K562 (cell line): ENCODE data around the gene GLDN. TPM values are rescaled to one million over a fixed set of nuclear protein-coding genes. Genes with fewer than 3 reads are reported as not detected.

Experiments used
- ATAC-seq: fragments of 200-7000 bp; cut with Tn5 transposase; 3 replicates; pipeline ENCODE4 v1.9.1; 2020; ENCODE audit warnings: moderate library complexity
- BruUV-seq: library from RNA; stranded (reverse); fragments of 400-500 nt; replicated peaks from 2 replicates; lab custom pipeline; 2021; lab: Mats Ljungman, UMichigan
- CTCF ChIA-PET: fragments of 300-600 bp; formaldehyde crosslinking; extraction: SDS; loops from one replicate; lab custom pipeline; 2021; ENCODE audit warnings: low intra/inter-chr PET ratio; lab: Yijun Ruan, JAX
- POLR2A ChIA-PET: fragments of 300-600, 350-650 bp; sonication (Branson Sonifier 250); formaldehyde crosslinking; extraction: SDS; loops from one replicate; lab custom pipeline; 2021; ENCODE audit warnings: antibody characterized with exemption, inconsistent platforms; lab: Yijun Ruan, JAX
- DNase-seq, 4 experiments: peaks; one replicate each; pipeline versions ENCODE4 v3.0.0 to v3.0.0-alpha.2; 2011 to 2018; ENCODE audit warnings: low spot score in 3 of 4, mixed read lengths in 3 of 4; ENCODE audit errors: extremely low read depth in 1 of 4
- FAIRE-seq: peaks from 2 replicates; lab custom pipeline; 2011; peaks lifted over from hg19 to GRCh38; lab: Jason Lieb, UNC
- H2AFZ ChIP-seq: 2 replicates; pipeline ENCODE4 v1.6.0; 2011; ENCODE audit warnings: low read depth, low read length, control low read depth, inconsistent platforms
- H3K27ac ChIP-seq: fragments of 200-600 bp; 3 replicates; pipeline ENCODE4 v1.8.0; 2011; ENCODE audit warnings: low read depth, mild to moderate bottlenecking, control low read depth, inconsistent platforms, low read length, moderate library complexity, mixed read lengths; ENCODE audit errors: extremely low read depth
- H3K27me3 ChIP-seq, 2 experiments: fragments of 300-600 bp in 1 of 2; 2 replicates in 1 of 2; 3 replicates in 1 of 2; pipeline versions ENCODE4 v1.6.0 to v1.8.0; 2011; ENCODE audit warnings: inconsistent platforms in 2 of 2, low read length in 2 of 2, mild to moderate bottlenecking in 1 of 2, mixed read lengths in 1 of 2, moderate library complexity in 1 of 2; ENCODE audit not compliant: control insufficient read depth in 2 of 2, insufficient read depth in 2 of 2
- H3K36me3 ChIP-seq: fragments of 300-600 bp; 3 replicates; pipeline ENCODE4 v1.8.0; 2011; ENCODE audit warnings: mild to moderate bottlenecking, low read length, inconsistent platforms; ENCODE audit not compliant: control insufficient read depth, insufficient read depth
- H3K4me1 ChIP-seq, 2 experiments: fragments of 200-600 bp in 1 of 2; replicated peaks in 1 of 2; 2 replicates in 1 of 2; 3 replicates in 1 of 2; pipeline versions ENCODE4 v1.5.1 to v1.8.0; 2011; ENCODE audit warnings: inconsistent platforms in 2 of 2, low read length in 2 of 2, mild to moderate bottlenecking in 1 of 2, mixed read lengths in 1 of 2, moderate library complexity in 1 of 2; ENCODE audit not compliant: control insufficient read depth in 2 of 2, insufficient read depth in 2 of 2
- H3K4me2 ChIP-seq: 2 replicates; pipeline ENCODE4 v1.6.1; 2011; ENCODE audit warnings: low read length, control low read depth, inconsistent platforms, mixed read lengths; ENCODE audit not compliant: insufficient read depth
- H3K4me3 ChIP-seq: fragments of 200-600 bp; sonication (generic), shearing (Covaris generic); 2 replicates; pipeline ENCODE4 v1.5.1; 2016; ENCODE audit warnings: control low read depth, inconsistent platforms
- H3K79me2 ChIP-seq: fragments of 200-600 bp; 3 replicates; pipeline ENCODE4 v1.8.0; 2011; ENCODE audit warnings: low read length, inconsistent platforms; ENCODE audit not compliant: control insufficient read depth, insufficient read depth
- H3K9ac ChIP-seq, 2 experiments: 2 replicates each; pipeline versions ENCODE4 v1.6.0 to v1.6.1; 2011; ENCODE audit warnings: low read depth in 2 of 2, low read length in 2 of 2, control low read depth in 1 of 2, inconsistent platforms in 1 of 2, mild to moderate bottlenecking in 1 of 2, mixed read lengths in 1 of 2; ENCODE audit not compliant: insufficient read depth in 1 of 2
- H3K9me1 ChIP-seq: one replicate; pipeline ENCODE4 v1.6.0; 2011; ENCODE audit warnings: inconsistent platforms, mild to moderate bottlenecking, low read length, moderate library complexity; ENCODE audit not compliant: control insufficient read depth, insufficient read depth
- H3K9me3 ChIP-seq: replicated peaks from 2 replicates; pipeline ENCODE4 v1.5.1; 2011; ENCODE audit warnings: low read depth, low read length, inconsistent platforms; ENCODE audit not compliant: control insufficient read depth, insufficient read depth
- H4K20me1 ChIP-seq: replicated peaks from 2 replicates; pipeline ENCODE4 v1.6.1; 2011; ENCODE audit warnings: low read length, inconsistent platforms, mixed read lengths; ENCODE audit not compliant: control insufficient read depth, insufficient read depth
- ATF3 ChIP-seq, 2 experiments: fragments of 450-650 bp in 1 of 2; sonication (generic) in 1 of 2; formaldehyde crosslinking in 1 of 2; IDR thresholded peaks in 1 of 2; conservative IDR thresholded peaks in 1 of 2; 2 replicates each; pipeline versions ENCODE4 v1.6.1 to v1.8.1; 2016 to 2023; ENCODE audit warnings: mild to moderate bottlenecking in 2 of 2, moderate library complexity in 2 of 2, inconsistent platforms in 1 of 2, missing genetic modification reagents in 1 of 2
- BHLHE40 ChIP-seq: IDR thresholded peaks from 2 replicates; pipeline ENCODE4 v1.6.1; 2011; ENCODE audit warnings: low read length, improper control_type of control experiment
- ELF4 ChIP-seq: fragments of 450-650 bp; formaldehyde crosslinking; IDR thresholded peaks from 2 replicates; pipeline ENCODE4 v1.4.0; 2022; ENCODE audit warnings: missing genetic modification characterization
- FOSL1 ChIP-seq: fragments of 200-800 bp; sonication (Bioruptor generic); conservative IDR thresholded peaks from 2 replicates; pipeline ENCODE4 v1.6.1; 2016; ENCODE audit warnings: missing genetic modification characterization, missing compliant biosample characterization
- JUNB ChIP-seq: fragments of 450-650 bp; formaldehyde crosslinking; conservative IDR thresholded peaks from 2 replicates; pipeline ENCODE4 v1.4.0; 2020; ENCODE audit warnings: mild to moderate bottlenecking
- JUND ChIP-seq, 2 experiments: IDR thresholded peaks; 2 replicates in 1 of 2; 3 replicates in 1 of 2; pipeline ENCODE4 v1.6.1; 2011; ENCODE audit warnings: borderline replicate concordance in 2 of 2, low read depth in 2 of 2, low read length in 2 of 2, improper control_type of control experiment in 1 of 2, missing biosample characterization in 1 of 2, missing genetic modification characterization in 1 of 2, missing genetic modification reagents in 1 of 2
- MIER1 ChIP-seq: fragments of 450-650 bp; IDR thresholded peaks from 2 replicates; pipeline ENCODE4 v1.6.1; 2016; ENCODE audit warnings: antibody characterized with exemption, mild to moderate bottlenecking, low read depth
- PTRF ChIP-seq: fragments of 450-650 bp; IDR thresholded peaks from 2 replicates; pipeline ENCODE4 v1.6.1; 2016; ENCODE audit warnings: mild to moderate bottlenecking, missing genetic modification characterization, missing compliant biosample characterization
- RBM25 ChIP-seq: fragments of 200-400 bp; formaldehyde crosslinking; IDR thresholded peaks from 2 replicates; pipeline ENCODE4 v1.6.1; 2018; ENCODE audit warnings: low read length, low read depth, moderate library complexity; ENCODE audit not compliant: severe bottlenecking
- ZNF121 ChIP-seq: sonication (generic); formaldehyde crosslinking; conservative IDR thresholded peaks from 2 replicates; pipeline ENCODE4 v1.8.0; 2022; ENCODE audit warnings: missing genetic modification reagents
- WGBS: fragments of 100-300 bp; shearing (Covaris generic); methylation state at CpG from one replicate; pipeline ENCODE4 v1.1.6; 2016; ENCODE audit warnings: low coverage, mixed read lengths; ENCODE audit not compliant: insufficient coverage; ENCODE audit errors: missing lambda C conversion rate; 5-methylcytosine and 5-hydroxymethylcytosine counted together
- in situ Hi-C: fragments of 300-500 bp; cut with MboI; formaldehyde crosslinking; loops from 4 replicates; pipeline ENCODE4 v1.15.0; 2018; ENCODE audit warnings: inconsistent platforms, mixed read lengths
- intact Hi-C: fragments of 100-400 bp; cut with micrococcal nuclease; formaldehyde crosslinking; loops from 2 replicates; pipeline ENCODE4 v1.14.2; 2022
- polyA plus RNA-seq, 8 experiments: library from polyadenylated mRNA; depleted of rRNA in 4 of 8; stranded (reverse) in 5 of 8; unstranded in 3 of 8; fragments of >200 nt; fragmentation: Nextera tagmentation in 2 of 8; fragmentation: Illumina TruSeq in 1 of 8; extraction: Ambion mirVana in 2 of 8; extraction: Trizol in 1 of 8; gene quantifications; 2 replicates each; pipeline versions ENCODE4 v1.2.1 to v1.2.3, GENCODE V29; 2011 to 2014; ENCODE audit warnings: inconsistent platforms in 1 of 8, missing spikeins in 1 of 8
- total RNA-seq, 7 experiments: library from RNA; depleted of rRNA in 6 of 7; stranded (reverse); fragments of >200 nt in 6 of 7; fragmentation: Illumina TruSeq in 2 of 7; extraction: Trizol in 2 of 7; gene quantifications; 2 replicates each; pipeline versions ENCODE4 v1.2.1 to v1.2.3, GENCODE V29; 2011 to 2021; ENCODE audit warnings: low replicate concordance in 1 of 7

Gene GLDN
- total and polyA plus RNA-seq, 9 of the 15 experiments (the other 6 are each of a cell fraction or from before 2014, with no cell fraction given): 0.05 to 0.33 (median 0.18) TPM

GRCh38 chr15:51331141-51331540 lies 10.3 kb upstream of the GLDN start:
- Histone ChIP-seq H3K9me3 (no peaks in the 10 kb centered on the region), H3K4me1 (no peaks in the 10 kb centered on the region), H3K27me3 (peaks cover 11 to 28% of the 10 kb centered on the region in 2 experiments; a peak in 3 of 5 replicates), H3K36me3 (no peaks in the 10 kb centered on the region)
- intact Hi-C loops (no loop called here), in situ Hi-C loops (no loop called here)
- POLR2A ChIA-PET: no interaction called here
- TF ChIP-seq BHLHE40: peak; percentile 50; the same call in 1 of the 2 replicates
- peak; percentile 65; the same call in 1 of the 2 replicates for TF ChIP-seq JUND (IDR thresholded peaks at IDR 0.05; ENCODE audit: borderline replicate concordance, low read depth, low read length)
- peak; percentile 76; the same call in 1 of the 3 replicates for TF ChIP-seq JUND (tag; IDR thresholded peaks at IDR 0.05; ENCODE audit: borderline replicate concordance, low read depth, low read length)
- 0 out of 2 replicates have a peak, but pooled peaks have one; percentile 24 for TF ChIP-seq JUNB (CRISPR knock-in tag)
- no peak for TF ChIP-seq ZNF121
- TF ChIP-seq RBM25: no peak
- TF ChIP-seq ATF3 (IDR thresholded peaks at IDR 0.05): peak; percentile 40; the same call in 1 of the 2 replicates
- TF ChIP-seq ATF3 (CRISPR knock-in tag; conservative IDR thresholded peaks at IDR 0.05): no peak
- TF ChIP-seq ELF4 (CRISPR knock-in tag): no peak
- TF ChIP-seq MIER1: no peak
- peak; percentile 74 for TF ChIP-seq FOSL1
- TF ChIP-seq PTRF (tag): no peak
- TF ChIP-seq, all 486 proteins: peak for 5
- no peak overlapping the region for H3K4me2 ChIP-seq
- no peak overlapping the region for H2AFZ ChIP-seq
- FAIRE-seq: no peak
- WGBS: 8% methylated on average over 5 of the region's 5 CpGs
- H3K4me3 ChIP-seq: no peak overlapping the region
- H3K79me2 ChIP-seq: no peaks in the 10 kb centered on the region
- H4K20me1 ChIP-seq: no peaks in the 10 kb centered on the region
- peak in 2 of 4 experiments; percentile 20 to 28 for DNase-seq
- H3K9me1 ChIP-seq: no peaks in the 10 kb centered on the region
- no TSS peak for BruUV-seq
- no peak overlapping the region for H3K9ac ChIP-seq
- no peak overlapping the region for H3K27ac ChIP-seq
- CTCF ChIA-PET: no interaction called here
- ATAC-seq: no peak
